ENCODE data around the gene IL4R.
"Not testable (repeated sequence)": the region's sequence is repeated elsewhere in the genome, so short reads cannot be mapped to it uniquely, and the experiment has no call there.

Gene IL4R

GRCh38 chr16:27313422-27314160, at the start of gene IL4R:
TSS of gene IL4R (plus strand) at chr16:27313974. CDS start at chr16:27340204, 26,230 bp downstream.
- peak; percentile 47 for DNase-seq

- DNase-seq: no peak
Measured at GRCh38 chr16:27264151-27264550, 49.6 kb upstream of the IL4R start.

- DNase-seq: no peak
Measured at GRCh38 chr16:27265982-27266381, 47.8 kb upstream of the IL4R start.

GRCh38 chr16:27267037-27267677, 46.6 kb upstream of the IL4R start:
- peak; percentile 8 for DNase-seq

- peak; percentile 99 for DNase-seq
Measured at GRCh38 chr16:27268376-27269299, 45.1 kb upstream of the IL4R start, which contains the start of gene NSMCE1. TSS of gene NSMCE1 (minus strand) at chr16:27268772. CDS start at chr16:27257570, 11,202 bp downstream.

GRCh38 chr16:27269300-27270150, 44.2 kb upstream of the IL4R start:
- DNase-seq: no peak

- no peak for DNase-seq
Measured at GRCh38 chr16:27270349-27270748, 43.4 kb upstream of the IL4R start.

- no peak for DNase-seq
Measured at GRCh38 chr16:27272076-27272475, 41.7 kb upstream of the IL4R start.

- DNase-seq: not testable (repeated sequence)
Measured at GRCh38 chr16:27272697-27273096, 41.1 kb upstream of the IL4R start.

GRCh38 chr16:27273330-27273669, 40.5 kb upstream of the IL4R start:
- DNase-seq: no peak

- no peak for DNase-seq
Measured at GRCh38 chr16:27273670-27274423, 39.9 kb upstream of the IL4R start.

- not testable (repeated sequence) for DNase-seq
Measured at GRCh38 chr16:27274424-27274874, 39.3 kb upstream of the IL4R start.

GRCh38 chr16:27275394-27275793, 38.4 kb upstream of the IL4R start:
- no peak for DNase-seq

- DNase-seq: no peak
Measured at GRCh38 chr16:27281243-27281642, 32.5 kb upstream of the IL4R start.

- no peak for DNase-seq
Measured at GRCh38 chr16:27284865-27285675, 28.7 kb upstream of the IL4R start.

- DNase-seq: no peak
Measured at GRCh38 chr16:27285676-27286196, 28.0 kb upstream of the IL4R start.

- DNase-seq: peak; percentile 16
Measured at GRCh38 chr16:27286451-27286850, 27.3 kb upstream of the IL4R start.

GRCh38 chr16:27287051-27287811, 26.5 kb upstream of the IL4R start:
- DNase-seq: no peak

- no peak for DNase-seq
Measured at GRCh38 chr16:27287887-27288286, 25.9 kb upstream of the IL4R start.

- not testable (repeated sequence) for DNase-seq
Measured at GRCh38 chr16:27288313-27288712, 25.5 kb upstream of the IL4R start.
